Mesendoderm (in vitro differentiated cells): ENCODE results near the gene MACROD2.

Experiments
- DNase-seq: peaks from one replicate; pipeline ENCODE4 v3.0.0; 2013
- H2AK5ac ChIP-seq: 2 replicates; pipeline ENCODE4 v1.6.1; 2013; ENCODE audit warnings: low read length, inconsistent platforms
- H2BK120ac ChIP-seq: 2 replicates; pipeline ENCODE4 v1.6.1; 2013; ENCODE audit warnings: low read depth, mild to moderate bottlenecking, low read length, moderate library complexity, mixed read lengths
- H2BK15ac ChIP-seq: replicated peaks from 2 replicates; pipeline ENCODE4 v1.6.1; 2013; ENCODE audit warnings: low read depth, mild to moderate bottlenecking, moderate library complexity
- H2BK5ac ChIP-seq: 2 replicates; pipeline ENCODE4 v1.6.1; 2013; ENCODE audit warnings: low read length, inconsistent platforms
- H3K18ac ChIP-seq: 2 replicates; pipeline ENCODE4 v1.6.1; 2013; ENCODE audit warnings: mild to moderate bottlenecking, low read length, mixed read lengths
- H3K23ac ChIP-seq: one replicate; pipeline ENCODE4 v1.6.1; 2013; ENCODE audit warnings: low read length
- H3K27ac ChIP-seq: 2 replicates; pipeline ENCODE4 v1.5.1; 2013; ENCODE audit warnings: low read depth, mild to moderate bottlenecking, inconsistent platforms, low read length, moderate library complexity
- H3K27me3 ChIP-seq: 2 replicates; pipeline ENCODE4 v1.6.1; 2013; ENCODE audit warnings: low read length, control low read depth, mild to moderate bottlenecking, inconsistent platforms; ENCODE audit not compliant: insufficient read depth, poor library complexity
- H3K36me3 ChIP-seq: 2 replicates; pipeline ENCODE4 v1.6.1; 2013; ENCODE audit warnings: low read length, inconsistent platforms; ENCODE audit not compliant: control insufficient read depth, insufficient read depth
- H3K4ac ChIP-seq: one replicate; pipeline ENCODE4 v1.6.1; 2013; ENCODE audit warnings: low read depth, mild to moderate bottlenecking, low read length, moderate library complexity
- H3K4me1 ChIP-seq: 2 replicates; pipeline ENCODE4 v1.6.1; 2013; ENCODE audit warnings: low read depth, low read length, inconsistent platforms; ENCODE audit not compliant: control insufficient read depth
- H3K4me2 ChIP-seq: 2 replicates; pipeline ENCODE4 v1.6.1; 2013; ENCODE audit warnings: low read length
- H3K4me3 ChIP-seq: 2 replicates; pipeline ENCODE4 v1.5.1; 2013; ENCODE audit warnings: mild to moderate bottlenecking, low read length
- H3K56ac ChIP-seq: one replicate; pipeline ENCODE4 v1.6.1; 2013; ENCODE audit warnings: low read length
- H3K79me1 ChIP-seq: 2 replicates; pipeline ENCODE4 v1.6.1; 2013; ENCODE audit warnings: low read length, inconsistent platforms
- H3K79me2 ChIP-seq: 2 replicates; pipeline ENCODE4 v1.6.1; 2013; ENCODE audit warnings: mild to moderate bottlenecking, low read length; ENCODE audit not compliant: control insufficient read depth, insufficient read depth
- H3K9ac ChIP-seq: 2 replicates; pipeline ENCODE4 v1.6.1; 2013; ENCODE audit warnings: low read length, inconsistent platforms
- H4K5ac ChIP-seq: one replicate; pipeline ENCODE4 v1.6.1; 2013; ENCODE audit warnings: low read length
- H4K8ac ChIP-seq: one replicate; pipeline ENCODE4 v1.6.1; 2013; ENCODE audit warnings: low read depth, mild to moderate bottlenecking, control low read depth, low read length, moderate library complexity
- WGBS: extraction: QIAGEN DNeasy Blood & Tissue Kit; methylation state at CpG from one replicate; pipeline ENCODE4 v1.1.7; 2013; ENCODE audit warnings: low lambda C conversion rate, missing lambda C conversion rate; ENCODE audit not compliant: insufficient coverage; ENCODE audit errors: extremely low coverage; 5-methylcytosine and 5-hydroxymethylcytosine counted together

Gene MACROD2

GRCh38 chr20:14783766-14784165 is 788.5 kb downstream of the MACROD2 start:
- Histone ChIP-seq H3K4me3 (no peak overlapping the region), H2BK15ac (no peak overlapping the region), H3K79me1 (no peaks in the 10 kb centered on the region), H3K4me1 (no peaks in the 10 kb centered on the region), H3K27me3 (no peaks in the 10 kb centered on the region), H3K23ac (no peak overlapping the region), H2BK120ac (no peak overlapping the region), H3K79me2 (no peaks in the 10 kb centered on the region), H3K4ac (no peak overlapping the region), H4K8ac (no peak overlapping the region), H3K18ac (no peak overlapping the region), H2BK5ac (no peak overlapping the region), H3K4me2 (no peak overlapping the region), H2AK5ac (no peak overlapping the region), H3K36me3 (no peaks in the 10 kb centered on the region), H3K9ac (no peak overlapping the region), H3K27ac (no peak overlapping the region), H4K5ac (no peak overlapping the region), H3K56ac (no peak overlapping the region)
- WGBS = no CpG with 5 or more reads among the region's 2 CpGs
- no peak for DNase-seq

- DNase-seq = no peak
- Histone ChIP-seq H3K4ac (no peak overlapping the region), H4K5ac (no peak overlapping the region), H3K79me2 (no peaks in the 10 kb centered on the region), H3K4me2 (no peak overlapping the region), H2AK5ac (no peak overlapping the region), H3K27ac (no peak overlapping the region), H3K79me1 (no peaks in the 10 kb centered on the region), H3K18ac (no peak overlapping the region), H3K56ac (no peak overlapping the region), H3K4me1 (no peaks in the 10 kb centered on the region), H2BK120ac (no peak overlapping the region), H4K8ac (no peak overlapping the region), H2BK5ac (no peak overlapping the region), H3K23ac (no peak overlapping the region), H3K36me3 (no peaks in the 10 kb centered on the region), H3K4me3 (no peak overlapping the region), H3K27me3 (no peaks in the 10 kb centered on the region), H3K9ac (no peak overlapping the region), H2BK15ac (no peak overlapping the region)
- WGBS = no CpG with 5 or more reads among the region's 3 CpGs
These were observed 789.9 kb downstream of the MACROD2 start for GRCh38 chr20:14785065-14785743.

- H4K8ac ChIP-seq = no peak overlapping the region
- no peak overlapping the region for H3K56ac ChIP-seq
- no peak overlapping the region for H3K4me2 ChIP-seq
- no peaks in the 10 kb centered on the region for H3K36me3 ChIP-seq
- H2BK120ac ChIP-seq = no peak overlapping the region
- H2BK5ac ChIP-seq = no peak overlapping the region
- no peak overlapping the region for H3K4ac ChIP-seq
- H2BK15ac ChIP-seq = no peak overlapping the region
- no CpG with 5 or more reads among the region's 2 CpGs for WGBS
- no peak overlapping the region for H3K27ac ChIP-seq
- H4K5ac ChIP-seq = no peak overlapping the region
- no peak for DNase-seq
- H2AK5ac ChIP-seq = no peak overlapping the region
- no peaks in the 10 kb centered on the region for H3K4me1 ChIP-seq
- H3K23ac ChIP-seq = no peak overlapping the region
- no peaks in the 10 kb centered on the region for H3K79me1 ChIP-seq
- no peak overlapping the region for H3K18ac ChIP-seq
- H3K9ac ChIP-seq = no peak overlapping the region
- H3K27me3 ChIP-seq = no peaks in the 10 kb centered on the region
- H3K79me2 ChIP-seq = no peaks in the 10 kb centered on the region
- no peak overlapping the region for H3K4me3 ChIP-seq
These were observed 794.9 kb downstream of the MACROD2 start for GRCh38 chr20:14790190-14790589.

GRCh38 chr20:14790771-14791620 is 795.7 kb downstream of the MACROD2 start:
- Histone ChIP-seq H4K5ac (no peak overlapping the region), H3K23ac (no peak overlapping the region), H4K8ac (no peak overlapping the region), H3K4me3 (no peak overlapping the region), H3K79me1 (no peaks in the 10 kb centered on the region), H3K79me2 (no peaks in the 10 kb centered on the region), H3K27me3 (no peaks in the 10 kb centered on the region), H2BK5ac (no peak overlapping the region), H3K36me3 (no peaks in the 10 kb centered on the region), H2BK15ac (no peak overlapping the region), H3K4me1 (no peaks in the 10 kb centered on the region), H3K27ac (no peak overlapping the region), H3K4me2 (no peak overlapping the region), H3K4ac (no peak overlapping the region), H3K9ac (no peak overlapping the region), H3K18ac (no peak overlapping the region), H2AK5ac (no peak overlapping the region), H2BK120ac (no peak overlapping the region), H3K56ac (no peak overlapping the region)
- no CpG with 5 or more reads among the region's 10 CpGs for WGBS
- DNase-seq = no peak

GRCh38 chr20:14792915-14793314 is 797.6 kb downstream of the MACROD2 start:
- H2BK120ac ChIP-seq = no peak overlapping the region
- no peaks in the 10 kb centered on the region for H3K36me3 ChIP-seq
- H4K8ac ChIP-seq = no peak overlapping the region
- no peak overlapping the region for H2BK15ac ChIP-seq
- DNase-seq = no peak
- no peaks in the 10 kb centered on the region for H3K79me1 ChIP-seq
- no peak overlapping the region for H3K4me2 ChIP-seq
- H3K27me3 ChIP-seq = no peaks in the 10 kb centered on the region
- no peaks in the 10 kb centered on the region for H3K79me2 ChIP-seq
- H3K18ac ChIP-seq = no peak overlapping the region
- H3K9ac ChIP-seq = no peak overlapping the region
- WGBS = no CpG with 5 or more reads among the region's 1 CpG
- H3K4ac ChIP-seq = no peak overlapping the region
- no peak overlapping the region for H3K27ac ChIP-seq
- no peak overlapping the region for H2BK5ac ChIP-seq
- no peak overlapping the region for H3K23ac ChIP-seq
- H4K5ac ChIP-seq = no peak overlapping the region
- H2AK5ac ChIP-seq = no peak overlapping the region
- no peak overlapping the region for H3K4me3 ChIP-seq
- H3K56ac ChIP-seq = no peak overlapping the region
- H3K4me1 ChIP-seq = no peaks in the 10 kb centered on the region
